Fibroblast of lung (primary cell): ENCODE measurements around the gene CDK5RAP1.

Source experiments
- EZH2 ChIP-seq: IDR thresholded peaks from 2 replicates; pipeline ENCODE4 v1.5.1; 2012; ENCODE audit warnings: low read length, control low read depth, mild to moderate bottlenecking; ENCODE audit errors: missing control alignments
- TF ChIP-seq, protein P1 (sequence below), 2 donors: IDR thresholded peaks in 1 of 2; conservative IDR thresholded peaks in 1 of 2; 1 replicate in 1 of 2; 2 replicates in 1 of 2; pipeline ENCODE4 v1.5.1; 2011 to 2012; ENCODE audit warnings: low read length in 2 of 2, control low read depth in 1 of 2, inconsistent platforms in 1 of 2, low read depth in 1 of 2, mild to moderate bottlenecking in 1 of 2

DNA sequence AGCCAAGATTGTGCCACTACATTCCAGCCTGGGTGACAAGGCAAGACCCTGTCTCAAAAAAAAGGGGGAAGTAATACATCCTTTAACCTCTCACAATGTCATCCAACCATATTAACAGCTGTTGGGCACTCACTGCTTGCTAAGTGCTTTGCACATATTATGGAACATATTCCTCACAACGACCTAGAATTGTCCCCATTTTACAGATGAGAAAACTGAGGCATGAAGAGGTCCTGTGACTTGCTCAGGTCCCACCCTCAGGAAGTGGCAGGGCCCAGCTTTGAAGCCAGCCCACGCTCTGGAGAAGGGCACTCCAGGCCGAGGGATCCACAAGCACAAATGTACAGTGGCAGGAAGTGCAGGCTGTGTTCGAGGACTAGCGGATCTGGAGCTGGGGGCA is 85.0 kb downstream of the CDK5RAP1 start:
- TF ChIP-seq, protein P1, sequence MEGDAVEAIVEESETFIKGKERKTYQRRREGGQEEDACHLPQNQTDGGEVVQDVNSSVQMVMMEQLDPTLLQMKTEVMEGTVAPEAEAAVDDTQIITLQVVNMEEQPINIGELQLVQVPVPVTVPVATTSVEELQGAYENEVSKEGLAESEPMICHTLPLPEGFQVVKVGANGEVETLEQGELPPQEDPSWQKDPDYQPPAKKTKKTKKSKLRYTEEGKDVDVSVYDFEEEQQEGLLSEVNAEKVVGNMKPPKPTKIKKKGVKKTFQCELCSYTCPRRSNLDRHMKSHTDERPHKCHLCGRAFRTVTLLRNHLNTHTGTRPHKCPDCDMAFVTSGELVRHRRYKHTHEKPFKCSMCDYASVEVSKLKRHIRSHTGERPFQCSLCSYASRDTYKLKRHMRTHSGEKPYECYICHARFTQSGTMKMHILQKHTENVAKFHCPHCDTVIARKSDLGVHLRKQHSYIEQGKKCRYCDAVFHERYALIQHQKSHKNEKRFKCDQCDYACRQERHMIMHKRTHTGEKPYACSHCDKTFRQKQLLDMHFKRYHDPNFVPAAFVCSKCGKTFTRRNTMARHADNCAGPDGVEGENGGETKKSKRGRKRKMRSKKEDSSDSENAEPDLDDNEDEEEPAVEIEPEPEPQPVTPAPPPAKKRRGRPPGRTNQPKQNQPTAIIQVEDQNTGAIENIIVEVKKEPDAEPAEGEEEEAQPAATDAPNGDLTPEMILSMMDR (conservative IDR thresholded peaks at IDR 0.05 in 1 of 2, IDR thresholded peaks at IDR 0.05 in 1 of 2; ENCODE audit: low read depth in 1 of 2, low read length in 2 of 2): no peak
- TF ChIP-seq EZH2: no peak
